HG03045 (cell line): Measurements from ENCODE around the gene SNRPD3.
A peak's percentile ranks its signal among the peaks of the same experiment; 100 is the strongest.
"Not testable (repeated sequence)": the region's sequence is repeated elsewhere in the genome, so short reads cannot be mapped to it uniquely, and the experiment has no call there.

Experiments
- ATAC-seq: cut with Tn5 transposase; IDR thresholded peaks from one replicate; pipeline ENCODE4 v1.9.1; 2021; ENCODE audit warnings: mild to moderate bottlenecking, moderate library complexity; ENCODE audit not compliant: unreplicated experiment

SNRPD3 gene

DNA sequence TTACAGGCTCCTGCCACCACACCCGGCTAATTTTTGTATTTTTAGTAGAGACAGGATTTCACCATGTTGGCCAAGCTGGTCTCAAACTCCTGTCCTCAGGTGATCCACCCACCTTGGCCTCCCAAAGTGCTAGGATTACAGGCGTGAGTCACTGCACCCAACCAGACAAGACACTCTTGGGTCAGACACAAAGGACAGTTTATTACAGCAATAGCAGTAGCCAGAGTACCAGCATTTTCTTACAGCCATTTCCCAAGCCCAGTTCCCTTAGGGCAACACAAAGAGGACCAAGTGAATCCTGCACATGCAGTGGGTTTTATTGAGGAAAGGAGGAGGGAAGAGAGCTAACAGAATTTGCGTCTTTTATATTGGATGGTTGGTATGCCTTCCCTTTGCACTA lies 24.8 kb upstream of the SNRPD3 start:
- ATAC-seq, result not testable (repeated sequence)

- no peak for ATAC-seq
Measured at GRCh38 chr22:24532075-24532474, 23.7 kb upstream of the SNRPD3 start.

DNA sequence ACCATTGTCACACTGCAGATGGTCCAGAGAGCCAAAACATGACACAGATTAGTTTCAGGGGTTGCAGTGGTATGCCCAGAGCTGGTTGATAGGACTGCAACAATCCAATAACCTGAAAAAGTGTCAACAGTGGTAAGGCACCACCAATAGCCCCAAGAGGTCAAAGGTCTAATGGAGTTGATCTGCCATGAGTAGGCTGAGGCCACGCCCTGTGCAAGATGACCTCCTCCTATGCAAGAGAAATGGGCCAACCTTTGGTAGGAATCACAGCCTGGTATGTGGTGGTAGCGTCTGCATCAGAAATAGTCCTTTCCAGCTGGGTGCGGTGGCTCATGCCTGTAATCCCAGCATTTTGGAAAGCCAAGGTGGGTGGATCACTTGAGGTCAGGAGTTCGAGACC lies 20.5 kb upstream of the SNRPD3 start:
- no peak for ATAC-seq

DNA sequence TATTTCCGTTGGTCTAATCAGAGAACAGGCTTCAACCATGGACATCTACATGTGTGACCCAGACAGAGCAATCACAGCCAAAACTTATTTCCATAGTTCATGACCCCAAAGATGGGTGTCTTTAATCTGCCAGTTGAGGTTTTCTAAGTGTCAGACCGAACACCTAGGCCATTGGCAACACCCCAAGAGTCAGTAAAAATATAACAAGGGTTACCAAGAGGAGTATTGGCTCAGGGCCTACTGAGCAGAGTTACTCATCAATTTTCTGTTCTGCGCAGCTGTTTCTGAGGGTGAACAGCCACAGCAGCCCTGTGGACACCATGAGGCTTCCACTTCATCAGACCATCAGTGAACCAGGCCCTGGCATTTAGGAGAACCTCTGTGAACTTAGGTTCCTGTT lies 19.7 kb upstream of the SNRPD3 start:
- ATAC-seq, result no peak

- ATAC-seq, result no peak
Measured at GRCh38 chr22:24540470-24540869, 15.3 kb upstream of the SNRPD3 start.

DNA sequence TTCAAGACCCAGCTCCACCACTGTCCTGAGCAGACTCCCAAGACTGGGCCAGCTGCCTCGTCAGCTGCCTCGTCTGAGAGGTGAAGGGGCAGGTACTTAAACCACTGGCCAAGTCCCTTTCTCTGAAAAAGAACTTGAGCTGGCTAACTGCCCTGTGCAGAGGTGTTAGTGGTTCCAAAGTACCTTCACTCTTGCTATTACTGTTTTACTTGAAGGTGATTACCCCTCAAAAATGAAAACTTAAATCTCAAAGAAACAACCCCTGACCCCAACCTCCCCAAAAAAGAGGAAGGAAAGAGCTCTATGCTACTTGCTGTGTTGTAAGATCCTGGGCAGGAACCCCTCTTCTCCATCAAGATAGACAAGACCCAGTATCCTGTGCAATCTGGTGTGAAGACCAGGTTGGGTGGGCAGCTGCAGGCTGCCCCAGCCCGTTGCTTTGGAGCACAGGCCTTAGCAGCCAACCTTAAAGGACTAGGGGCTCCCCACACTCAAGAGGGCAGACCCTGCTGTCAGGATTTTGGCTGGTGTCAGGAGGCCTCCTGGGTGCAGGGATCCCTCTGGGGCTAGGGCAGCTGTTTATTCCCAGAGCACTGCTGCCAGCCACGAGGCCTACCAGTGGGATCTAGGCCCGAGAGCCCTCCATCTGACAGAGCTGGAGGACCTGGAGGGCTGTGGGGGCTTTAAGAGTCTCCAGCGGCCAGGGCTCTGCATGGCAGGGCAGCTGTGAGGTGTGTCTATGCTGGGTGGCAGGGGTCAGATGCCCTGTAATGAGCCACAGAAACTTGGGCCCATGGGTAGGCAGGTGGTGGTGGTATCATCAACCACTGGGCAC lies 13.9 kb upstream of the SNRPD3 start:
- no peak for ATAC-seq

GRCh38 chr22:24542641-24543040 lies 13.2 kb upstream of the SNRPD3 start:
- ATAC-seq, result no peak

DNA sequence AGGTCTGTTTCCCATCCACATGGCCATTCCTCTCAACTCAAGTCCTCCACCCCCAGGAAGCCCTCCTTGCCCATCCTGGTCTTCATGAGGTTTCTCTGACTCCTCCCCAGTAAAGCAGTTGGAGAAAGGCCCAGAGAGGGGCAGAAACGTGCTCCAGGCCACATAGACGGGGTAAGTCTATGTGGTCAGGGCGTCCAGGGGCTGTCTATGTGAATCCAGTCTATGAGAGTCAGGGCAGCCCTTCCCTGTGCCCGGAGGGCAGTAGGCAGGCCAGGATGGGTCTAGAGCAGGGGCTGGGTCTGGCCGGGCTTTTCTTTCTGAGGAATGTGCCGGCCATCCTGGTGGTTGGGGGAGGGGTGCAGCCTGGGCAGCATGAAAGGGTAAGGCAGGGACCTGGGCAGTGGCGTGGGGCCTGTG lies 12.6 kb upstream of the SNRPD3 start:
- no peak for ATAC-seq

DNA sequence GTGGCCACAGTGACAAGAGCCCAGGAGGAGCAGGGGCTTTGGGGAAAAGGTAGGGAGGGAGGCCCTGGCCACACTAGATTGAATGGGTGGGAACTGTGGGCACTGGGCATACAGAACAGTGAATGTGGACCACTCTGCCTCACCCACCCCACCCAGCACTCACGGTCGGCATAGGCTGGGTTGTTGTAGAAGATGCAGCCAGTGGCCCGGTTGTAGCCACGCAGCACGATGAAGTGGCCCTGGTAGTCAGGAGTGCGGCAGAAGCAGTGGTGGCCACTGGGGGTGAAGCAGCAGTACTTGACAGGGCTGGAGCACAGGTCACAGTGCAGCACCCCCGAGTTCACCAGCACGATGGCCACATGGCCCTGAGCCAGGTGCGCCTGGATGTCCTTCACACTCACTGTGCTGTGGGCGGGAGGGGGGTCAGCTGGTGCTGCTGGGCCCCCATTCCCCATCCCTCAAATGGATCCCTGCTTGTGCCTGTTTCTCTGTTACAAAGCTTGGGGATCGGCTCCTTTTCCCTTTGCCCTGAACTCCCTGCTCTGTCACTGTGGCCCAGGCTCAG lies 12.0 kb upstream of the SNRPD3 start:
- no peak for ATAC-seq

GRCh38 chr22:24548812-24549211 lies 7.0 kb upstream of the SNRPD3 start:
- no peak for ATAC-seq

GRCh38 chr22:24550028-24550901 lies 5.5 kb upstream of the SNRPD3 start:
- no peak for ATAC-seq

GRCh38 chr22:24550902-24551435 lies 4.8 kb upstream of the SNRPD3 start:
- no peak for ATAC-seq

DNA sequence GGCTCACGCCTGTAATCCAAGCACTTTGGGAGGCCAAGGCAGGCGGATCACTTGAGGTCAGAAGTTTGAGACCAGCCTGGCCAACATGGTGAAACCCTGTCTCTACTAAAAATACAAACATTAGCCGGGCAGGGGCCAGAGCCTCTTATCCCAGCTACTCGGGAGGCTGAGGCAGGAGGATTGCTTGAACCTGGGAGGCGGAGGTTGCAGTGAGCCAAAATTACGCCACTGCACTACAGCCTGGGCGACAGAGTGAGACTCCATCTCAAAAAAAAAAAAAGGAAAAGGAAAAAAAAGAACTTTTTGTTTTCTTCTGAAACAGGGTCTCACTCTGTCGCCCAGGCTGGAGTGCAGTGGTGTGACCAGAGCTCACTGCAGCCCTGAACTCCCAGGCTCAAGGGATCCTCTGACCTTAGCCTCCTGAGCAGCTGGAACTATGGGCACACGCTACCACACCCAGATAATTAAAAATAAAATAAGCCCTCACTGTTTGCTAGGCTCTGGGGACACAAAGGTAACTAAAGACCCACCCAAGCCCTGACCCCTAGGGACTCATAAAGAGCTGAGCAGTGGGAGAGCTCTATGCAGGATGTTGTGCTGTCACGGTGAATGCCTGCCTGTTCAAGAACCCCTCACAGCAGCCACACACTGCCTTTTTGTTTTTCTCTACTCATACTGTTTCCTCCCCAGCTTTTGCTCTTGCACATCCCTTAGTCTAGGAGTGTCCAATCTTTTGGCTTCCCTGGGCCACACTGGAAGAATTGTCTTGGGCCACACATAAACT lies 3.1 kb upstream of the SNRPD3 start:
- not testable (repeated sequence) for ATAC-seq

DNA sequence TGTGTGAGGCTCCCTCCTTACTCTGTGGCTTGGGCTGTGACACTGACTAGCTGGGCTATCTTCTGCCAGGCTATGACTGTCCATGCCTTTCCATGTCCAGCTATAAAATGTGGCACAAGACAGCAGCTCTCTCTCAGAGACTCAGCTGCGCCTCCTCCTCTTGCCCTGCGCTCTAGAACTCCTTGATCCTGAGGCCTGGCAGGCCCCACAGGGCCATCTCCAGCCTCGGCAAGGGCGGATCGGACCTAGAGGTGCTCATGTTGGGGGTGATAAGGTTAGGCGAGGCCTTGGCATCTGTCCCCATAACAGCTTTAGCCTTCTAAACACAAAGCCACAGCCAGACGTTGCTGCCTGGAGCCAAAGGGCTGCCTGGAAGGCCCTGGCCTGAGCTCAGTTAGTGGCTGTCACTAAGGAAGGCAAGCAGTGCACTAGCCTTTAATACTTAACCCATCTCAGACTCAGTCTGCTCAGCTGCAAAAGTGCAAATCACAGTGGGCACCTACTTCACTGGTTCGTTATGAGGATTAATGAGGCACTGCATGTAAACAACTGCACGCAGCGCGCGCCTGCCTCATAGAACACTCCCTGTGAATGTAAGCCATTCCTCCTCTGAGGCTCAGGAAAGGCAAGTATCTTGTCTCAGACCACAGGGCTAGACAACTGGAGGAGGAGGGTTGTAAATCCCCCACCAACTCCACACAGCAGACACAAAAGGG lies 2.0 kb upstream of the SNRPD3 start:
- ATAC-seq, result no peak

GRCh38 chr22:24554313-24555164 lies 1.3 kb upstream of the SNRPD3 start, which contains the start of gene GUCD1:
Gene GUCD1 (minus strand): TSS chr22:24555138. CDS start chr22:24554991, 147 bp downstream.
- ATAC-seq, result peak; percentile 22

- no peak for ATAC-seq
Measured at GRCh38 chr22:24559471-24559870, 3.7 kb downstream of the SNRPD3 start.

DNA sequence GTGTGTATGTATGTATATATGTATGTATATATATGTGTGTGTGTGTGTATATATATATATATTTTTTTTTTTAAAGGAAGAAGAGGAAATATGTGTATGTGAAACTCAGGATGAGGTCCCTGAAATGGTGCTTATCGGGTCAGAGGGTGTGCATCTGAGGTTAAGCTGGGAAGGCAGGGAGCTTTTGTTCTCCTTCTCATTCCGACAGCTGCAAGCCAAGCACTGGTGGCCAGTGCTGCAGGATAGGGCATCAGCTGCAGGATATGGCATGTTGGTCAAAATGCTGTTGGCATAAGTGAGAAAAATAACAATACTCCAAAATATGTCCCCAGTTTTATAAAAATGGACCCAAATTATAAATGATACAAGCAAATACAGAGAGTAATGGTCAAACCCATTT lies 7.4 kb downstream of the SNRPD3 start:
- no peak for ATAC-seq

DNA sequence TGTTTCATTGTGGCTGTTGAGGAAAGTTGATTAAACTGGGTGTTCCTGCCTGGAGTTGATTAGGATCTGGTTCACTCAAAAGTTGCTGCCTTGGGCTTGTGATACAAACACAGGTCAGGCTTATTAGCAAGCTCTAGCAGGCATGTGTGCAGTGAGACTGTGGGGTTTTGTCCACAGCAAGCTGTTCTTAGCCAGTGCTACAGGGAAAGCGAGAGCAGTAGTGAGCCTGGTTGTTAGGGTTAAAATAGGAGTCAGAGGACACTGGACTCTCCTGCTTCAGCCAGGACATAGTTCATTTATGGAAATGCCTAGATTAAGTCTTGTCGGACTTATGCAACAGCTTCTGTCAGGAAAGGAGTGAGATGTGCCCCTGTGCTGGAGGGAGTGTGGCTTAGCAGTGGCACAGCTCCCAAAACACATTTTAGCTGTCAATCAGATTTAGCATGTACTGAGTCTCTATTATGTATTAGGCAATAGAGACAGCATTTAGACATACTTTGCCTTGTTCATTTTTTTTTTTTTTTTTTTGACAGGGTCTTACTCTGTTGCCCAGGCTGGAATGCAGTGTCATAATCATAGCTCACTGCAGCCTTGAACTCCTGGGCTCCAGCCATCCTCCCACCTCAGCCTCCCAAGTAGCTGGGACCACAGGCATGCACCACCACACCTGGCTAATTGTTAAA lies 8.7 kb downstream of the SNRPD3 start:
- no peak for ATAC-seq
